ENCODE measurements around the gene C9orf50. TPM values are rescaled to one million over a fixed set of nuclear protein-coding genes. Genes with fewer than 3 reads are reported as not detected.

C9orf50 gene
- total and polyA plus RNA-seq, 2 donors (not counting 3 experiments of a cell fraction or from before 2014, with no cell fraction given), result not detected

GRCh38 chr9:129632460-129632859, 11.6 kb upstream of the C9orf50 start:
- DNase-seq (ENCODE audit: low read depth, low spot score) (no peak), FAIRE-seq (no peak)
- H3K4me2 ChIP-seq (ENCODE audit: insufficient read depth, low read length), result no peak overlapping the region
- H3K9me1 ChIP-seq (replicated peaks; ENCODE audit: control insufficient read depth, extremely low read depth, insufficient read depth, low read length), result no peaks in the 10 kb centered on the region
- intact Hi-C loops (cut with micrococcal nuclease), result no loop called here
- peaks cover 7% of the 10 kb centered on the region for H3K4me1 ChIP-seq (ENCODE audit: control insufficient read depth, extremely low read depth, insufficient read depth, low read length)
- POLR2A ChIA-PET, result no interaction called here
- no peaks in the 10 kb centered on the region for H3K9me3 ChIP-seq (replicated peaks; ENCODE audit: control insufficient read depth, insufficient read depth, low read length)
- H3K27me3 ChIP-seq (ENCODE audit: control insufficient read depth in 2 of 2, insufficient read depth in 2 of 2, low read length in 2 of 2), result no peaks in the 10 kb centered on the region
- H3K9ac ChIP-seq (replicated peaks; ENCODE audit: extremely low read depth, insufficient read depth, low read length), result no peak overlapping the region
- dilution Hi-C loops (cut with MboI; ENCODE audit: extremely low pct_ligation_motif_present, low sequenced_read_pairs), result no loop called here
- no peak overlapping the region for H3K4me3 ChIP-seq (replicated peaks in 1 of 3; ENCODE audit: insufficient read depth in 1 of 3, low read depth in 1 of 3, low read length in 3 of 3)
- no peaks in the 10 kb centered on the region for H4K20me1 ChIP-seq (replicated peaks; ENCODE audit: control insufficient read depth, extremely low read depth, insufficient read depth, low read length)
- H2AFZ ChIP-seq (ENCODE audit: low read depth, low read length), result no peak overlapping the region
- peaks cover 65% of the 10 kb centered on the region for H3K79me2 ChIP-seq (ENCODE audit: control insufficient read depth, insufficient read depth, low read length)
- no TSS peak for BruUV-seq (replicated peaks)
- no peak overlapping the region for H3K27ac ChIP-seq (ENCODE audit: insufficient read depth, low read depth, low read length)
- CTCF ChIA-PET, result interaction anchor here (1.0 kb wide), 1 partner anchor 9 kb away, joined by 3 read pairs; no protein-coding TSS in a partner anchor
- H3K36me3 ChIP-seq (ENCODE audit: control insufficient read depth in 2 of 2, extremely low read depth in 1 of 2, insufficient read depth in 2 of 2, low read length in 2 of 2), result peaks cover 10 to 30% of the 10 kb centered on the region in 2 experiments
- TF ChIP-seq EZH2 (IDR thresholded peaks at IDR 0.05; ENCODE audit: borderline replicate concordance, low read depth, low read length, severe bottlenecking) (no peak), POLR2AphosphoS5 (IDR thresholded peaks at IDR 0.05; ENCODE audit: insufficient read depth, low read depth, low read length) (no peak), POLR2A (IDR thresholded peaks at IDR 0.05; ENCODE audit: low read depth, low read length) (no peak), FOS (IDR thresholded peaks at IDR 0.05; ENCODE audit: borderline replicate concordance, insufficient read depth, low read length) (no peak), MAX (IDR thresholded peaks at IDR 0.05; ENCODE audit: insufficient read depth, insufficient read length) (no peak), MYC (IDR thresholded peaks at IDR 0.05; ENCODE audit: low read depth, low read length) (no peak), GATA2 (IDR thresholded peaks at IDR 0.05; ENCODE audit: insufficient read depth, insufficient read length, low read depth, low read length) (no peak), CTCF (IDR thresholded peaks at IDR 0.05; ENCODE audit: extremely low read depth in 1 of 2, insufficient read depth in 1 of 2, low read depth in 1 of 2, low read length in 2 of 2) (no peak), JUN (IDR thresholded peaks at IDR 0.05; ENCODE audit: borderline replicate concordance, insufficient read depth, insufficient read length, low read depth) (no peak)
